WTC11 (cell line): ENCODE measurements around the gene SETD1A.
A peak's percentile ranks its signal among the peaks of the same experiment; 100 is the strongest.

Experiments used
- ESRRA ChIP-seq: sonication (generic); formaldehyde crosslinking; IDR thresholded peaks from 2 replicates; pipeline ENCODE4 v1.8.1; 2022; ENCODE audit warnings: mild to moderate bottlenecking, missing genetic modification reagents, borderline replicate concordance
- JUN ChIP-seq: sonication (generic); formaldehyde crosslinking; IDR thresholded peaks from 2 replicates; pipeline ENCODE4 v1.8.0; 2023; ENCODE audit warnings: mild to moderate bottlenecking, missing genetic modification reagents
- TEAD4 ChIP-seq: sonication (generic); formaldehyde crosslinking; IDR thresholded peaks from 2 replicates; pipeline ENCODE4 v1.8.0; 2022; ENCODE audit warnings: mild to moderate bottlenecking, missing genetic modification reagents

DNA sequence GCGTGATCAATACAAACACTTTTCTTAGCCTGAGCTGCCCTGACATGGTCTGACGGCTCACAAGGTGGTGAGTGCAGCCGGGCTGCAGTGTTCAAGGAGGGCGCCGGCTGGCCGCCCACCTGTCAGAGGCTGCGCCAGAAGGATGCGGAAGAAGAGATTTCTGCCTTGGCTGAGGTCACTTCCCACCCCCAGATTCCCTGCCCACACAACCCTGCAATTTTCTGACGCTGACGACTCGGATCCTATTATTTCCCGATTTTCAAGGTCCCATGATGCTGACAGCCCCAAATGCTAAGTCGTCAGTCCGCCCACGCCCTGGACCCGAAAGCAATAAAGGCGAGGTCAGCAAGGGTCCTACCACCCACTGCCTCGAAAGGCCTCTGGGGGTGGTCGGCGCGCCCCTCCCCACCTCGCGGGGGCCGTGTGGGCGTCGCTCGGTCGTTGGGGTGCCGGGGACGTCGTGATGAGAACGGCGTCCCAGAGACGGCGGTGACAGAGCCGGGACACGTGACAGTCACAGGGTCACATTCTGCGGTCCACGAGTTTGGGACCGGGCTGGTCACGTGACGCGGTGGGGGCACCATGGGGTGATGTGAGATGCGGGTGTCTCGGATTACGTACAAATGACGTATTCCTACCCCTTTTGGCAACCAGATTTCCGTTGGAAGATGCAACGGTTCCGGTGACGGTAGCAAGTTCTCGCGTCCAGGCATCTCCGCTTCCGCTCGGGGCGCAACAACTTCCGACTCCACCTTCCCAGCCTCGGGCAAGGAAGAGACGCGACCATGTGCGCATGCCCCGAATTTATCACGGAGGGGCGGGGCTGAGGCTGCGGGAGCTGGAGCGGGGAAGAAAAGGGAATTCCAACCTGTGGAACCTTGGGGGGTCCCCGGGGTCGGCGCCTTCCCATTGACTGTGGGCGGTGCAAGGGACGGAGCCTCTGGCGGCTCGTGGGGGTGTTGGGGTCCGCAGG lies 75.5 kb downstream of the SETD1A start, which contains the start of gene STX4:
- peak; percentile 92 for TF ChIP-seq JUN
- no peak for TF ChIP-seq TEAD4 (CRISPR knock-in tag)
- TF ChIP-seq ESRRA (CRISPR knock-in tag) = 0 out of 2 replicates have a peak, but pooled peaks have one; percentile 71
